Measurements from ENCODE around the gene CARD11. TPM values are rescaled to one million over a fixed set of nuclear protein-coding genes. Genes with fewer than 3 reads are reported as not detected.

CARD11 gene
- total RNA-seq, 1 donor from 2014 or later, result 0.16 TPM

DNA sequence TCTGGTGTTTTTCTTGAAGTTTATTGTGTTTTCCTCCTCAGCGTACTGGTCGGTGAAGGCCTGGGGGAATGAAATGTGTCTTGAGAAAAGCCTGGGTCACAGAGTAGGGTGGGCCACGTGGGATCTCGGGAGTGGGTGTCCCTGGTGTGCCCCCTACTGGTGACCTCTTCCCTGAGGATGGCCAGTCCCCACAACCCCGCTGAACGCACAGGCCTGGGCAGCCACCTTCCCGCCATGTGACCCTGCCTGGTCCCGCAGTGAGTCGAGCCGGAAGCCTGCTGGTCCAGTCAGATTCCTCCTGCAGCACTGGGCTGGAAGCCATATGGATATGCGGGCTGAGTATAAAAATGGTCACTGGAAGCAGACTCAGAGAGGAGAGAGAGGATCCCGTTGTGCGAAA lies 146.6 kb downstream of the CARD11 start:
- Histone ChIP-seq H3K4me1 (no peaks in the 10 kb centered on the region), H3K9me3 (replicated peaks) (peaks cover 10% of the 10 kb centered on the region), H3K27me3 (ENCODE audit: low read depth) (peaks cover 71% of the 10 kb centered on the region), H3K27ac (replicated peaks) (no peak overlapping the region), H3K4me3 (no peak overlapping the region), H3K36me3 (no peaks in the 10 kb centered on the region)
- intact Hi-C loops (cut with micrococcal nuclease), result no loop called here
- no peak for DNase-seq
- TF ChIP-seq, protein P1, sequence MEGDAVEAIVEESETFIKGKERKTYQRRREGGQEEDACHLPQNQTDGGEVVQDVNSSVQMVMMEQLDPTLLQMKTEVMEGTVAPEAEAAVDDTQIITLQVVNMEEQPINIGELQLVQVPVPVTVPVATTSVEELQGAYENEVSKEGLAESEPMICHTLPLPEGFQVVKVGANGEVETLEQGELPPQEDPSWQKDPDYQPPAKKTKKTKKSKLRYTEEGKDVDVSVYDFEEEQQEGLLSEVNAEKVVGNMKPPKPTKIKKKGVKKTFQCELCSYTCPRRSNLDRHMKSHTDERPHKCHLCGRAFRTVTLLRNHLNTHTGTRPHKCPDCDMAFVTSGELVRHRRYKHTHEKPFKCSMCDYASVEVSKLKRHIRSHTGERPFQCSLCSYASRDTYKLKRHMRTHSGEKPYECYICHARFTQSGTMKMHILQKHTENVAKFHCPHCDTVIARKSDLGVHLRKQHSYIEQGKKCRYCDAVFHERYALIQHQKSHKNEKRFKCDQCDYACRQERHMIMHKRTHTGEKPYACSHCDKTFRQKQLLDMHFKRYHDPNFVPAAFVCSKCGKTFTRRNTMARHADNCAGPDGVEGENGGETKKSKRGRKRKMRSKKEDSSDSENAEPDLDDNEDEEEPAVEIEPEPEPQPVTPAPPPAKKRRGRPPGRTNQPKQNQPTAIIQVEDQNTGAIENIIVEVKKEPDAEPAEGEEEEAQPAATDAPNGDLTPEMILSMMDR (IDR thresholded peaks at IDR 0.05; ENCODE audit: borderline replicate concordance), result no peak

DNA sequence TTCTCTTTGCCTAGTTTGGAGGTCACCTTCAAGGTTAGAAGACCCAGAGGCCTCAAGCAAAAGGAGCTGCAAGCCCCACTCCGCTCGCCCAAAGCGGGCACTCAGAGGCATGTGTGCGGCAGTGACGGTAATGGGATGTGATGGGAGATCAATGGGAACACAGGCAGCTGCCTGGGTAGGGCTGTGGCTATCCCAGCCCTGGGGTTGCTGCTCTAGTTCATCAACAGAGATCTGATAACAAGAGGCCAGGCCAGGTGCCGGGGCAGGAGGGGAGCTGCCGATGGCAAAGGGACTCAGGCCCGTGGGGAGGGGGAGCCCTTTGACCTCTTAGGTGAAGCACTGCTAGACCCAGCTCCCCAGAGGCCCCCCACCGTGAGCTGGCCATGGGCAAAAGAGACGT lies 147.5 kb downstream of the CARD11 start:
- H3K27me3 ChIP-seq (ENCODE audit: low read depth), result peaks cover 70% of the 10 kb centered on the region
- DNase-seq, result no peak
- H3K36me3 ChIP-seq, result no peaks in the 10 kb centered on the region
- H3K4me3 ChIP-seq, result no peak overlapping the region
- no peaks in the 10 kb centered on the region for H3K4me1 ChIP-seq
- peaks cover 10% of the 10 kb centered on the region for H3K9me3 ChIP-seq (replicated peaks)
- intact Hi-C loops (cut with micrococcal nuclease), result no loop called here
- TF ChIP-seq, protein P1 (IDR thresholded peaks at IDR 0.05; ENCODE audit: borderline replicate concordance), result no peak
- H3K27ac ChIP-seq (replicated peaks), result no peak overlapping the region

DNA sequence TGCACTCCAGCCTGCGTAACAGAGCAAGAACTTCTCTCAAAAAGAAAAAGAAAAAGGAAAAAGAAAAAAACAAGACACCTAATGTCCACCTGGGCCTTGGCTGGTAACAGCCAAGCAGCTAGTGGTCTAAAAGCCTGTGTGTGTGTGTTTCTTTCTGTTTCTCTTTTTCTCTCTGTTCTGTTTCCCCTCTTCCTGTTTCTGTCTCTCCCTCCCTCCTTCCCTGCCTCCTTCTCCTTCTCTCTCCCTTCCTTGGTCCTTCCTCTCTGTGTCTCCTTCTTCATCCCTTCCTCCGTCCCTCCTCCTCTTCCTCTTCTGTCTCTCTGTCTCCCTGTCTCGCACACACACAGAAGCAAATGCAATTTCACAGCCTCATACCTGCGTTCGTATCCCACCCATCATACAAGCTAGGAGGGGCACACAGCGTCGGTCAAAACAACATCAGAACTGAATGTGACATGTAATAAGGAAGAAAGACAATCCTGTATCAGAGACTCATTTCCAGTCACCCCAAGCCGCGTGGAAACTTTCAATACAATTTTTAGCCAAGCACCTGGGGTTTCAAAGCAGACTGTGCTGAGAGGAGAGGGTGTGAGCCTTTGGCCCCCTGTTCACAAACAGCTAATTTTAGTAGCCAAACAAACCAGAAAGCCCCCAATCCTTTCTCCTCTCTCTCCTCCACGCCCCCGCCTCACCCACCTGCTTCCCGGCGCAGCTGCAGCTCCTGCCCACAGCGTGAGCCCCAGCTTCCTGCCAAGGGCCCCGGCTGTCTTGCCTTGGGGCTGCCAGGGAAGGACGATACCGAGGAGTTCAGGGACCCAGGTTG lies 149.3 kb downstream of the CARD11 start:
- no peak for DNase-seq
- no peaks in the 10 kb centered on the region for H3K4me1 ChIP-seq
- peaks cover 65% of the 10 kb centered on the region for H3K27me3 ChIP-seq (ENCODE audit: low read depth)
- TF ChIP-seq, protein P1 (IDR thresholded peaks at IDR 0.05; ENCODE audit: borderline replicate concordance), result no peak
- no peaks in the 10 kb centered on the region for H3K36me3 ChIP-seq
- peaks cover 10% of the 10 kb centered on the region for H3K9me3 ChIP-seq (replicated peaks)
- intact Hi-C loops (cut with micrococcal nuclease), result no loop called here
- no peak overlapping the region for H3K27ac ChIP-seq (replicated peaks)
- H3K4me3 ChIP-seq, result no peak overlapping the region

DNA sequence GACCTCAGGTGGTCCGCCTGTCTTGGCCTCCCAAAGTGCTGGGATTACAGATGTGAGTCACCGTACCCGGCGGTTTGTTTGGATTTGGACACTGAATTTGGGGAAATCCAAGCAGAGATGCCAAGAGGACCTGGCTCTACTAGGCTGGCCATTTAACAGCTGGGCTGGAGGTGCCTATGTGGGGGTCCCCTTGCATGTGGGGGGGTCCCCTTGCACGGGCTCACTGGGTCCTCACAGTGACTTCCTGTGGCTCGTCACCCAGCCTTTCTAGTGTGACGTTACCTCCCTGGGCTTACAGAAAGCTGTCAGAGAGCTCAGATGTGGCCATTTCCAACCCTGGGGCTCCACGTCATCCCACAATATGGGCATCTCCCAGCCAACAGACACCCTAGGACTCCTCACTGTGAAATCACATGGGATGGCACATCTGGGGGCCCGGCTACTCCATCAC lies 150.2 kb downstream of the CARD11 start:
- DNase-seq, result no peak
- intact Hi-C loops (cut with micrococcal nuclease), result no loop called here
- H3K4me1 ChIP-seq, result no peaks in the 10 kb centered on the region
- TF ChIP-seq, protein P1 (IDR thresholded peaks at IDR 0.05; ENCODE audit: borderline replicate concordance), result no peak
- no peak overlapping the region for H3K27ac ChIP-seq (replicated peaks)
- H3K9me3 ChIP-seq (replicated peaks), result peaks cover 5% of the 10 kb centered on the region
- H3K36me3 ChIP-seq, result no peaks in the 10 kb centered on the region
- H3K27me3 ChIP-seq (ENCODE audit: low read depth), result peaks cover 65% of the 10 kb centered on the region
- no peak overlapping the region for H3K4me3 ChIP-seq

DNA sequence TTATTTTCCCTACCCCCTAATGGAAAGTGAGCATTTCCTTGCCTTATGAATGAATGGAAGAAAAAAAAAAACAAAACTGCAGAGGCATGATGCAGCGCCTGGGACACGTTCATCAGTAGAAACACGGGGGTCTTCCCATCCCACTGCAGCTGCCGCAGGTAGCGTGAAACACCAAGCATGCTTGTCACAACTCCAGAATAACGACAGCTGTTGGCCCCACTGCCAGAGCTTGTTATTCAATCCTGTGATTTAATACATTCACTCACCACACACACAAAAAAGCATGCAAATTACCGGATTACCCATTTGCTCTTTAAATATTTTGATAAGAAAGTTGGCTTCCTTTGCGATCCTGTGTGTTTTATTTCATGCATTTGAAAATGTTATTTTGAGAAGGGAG lies 151.1 kb downstream of the CARD11 start:
- intact Hi-C loops (cut with micrococcal nuclease), result no loop called here
- Histone ChIP-seq H3K4me3 (no peak overlapping the region), H3K27ac (replicated peaks) (no peak overlapping the region), H3K36me3 (no peaks in the 10 kb centered on the region), H3K4me1 (no peaks in the 10 kb centered on the region), H3K9me3 (replicated peaks) (no peaks in the 10 kb centered on the region), H3K27me3 (ENCODE audit: low read depth) (peaks cover 57% of the 10 kb centered on the region)
- TF ChIP-seq, protein P1 (IDR thresholded peaks at IDR 0.05; ENCODE audit: borderline replicate concordance), result no peak
- no peak for DNase-seq

Measured in left ventricle myocardium inferior (tissue), 1 donor.